ENCODE measurements around the gene SNX25. TPM values are rescaled to one million over a fixed set of nuclear protein-coding genes. Genes with fewer than 3 reads are reported as not detected.
"Not testable (repeated sequence)": the region's sequence is repeated elsewhere in the genome, so short reads cannot be mapped to it uniquely, and the experiment has no call there.

SNX25 gene
- total RNA-seq, 4 donors from 2014 or later, result 11.3 to 17.3 (median 13.4) TPM

- no peak for DNase-seq
- in situ Hi-C loops (cut with MboI; ENCODE audit: low sequenced_read_pairs in 4 of 4) (no loop called here), intact Hi-C loops (cut with DNase I; ENCODE audit: low total_unique reads) (no loop called here)
- no peak for ATAC-seq
- Histone ChIP-seq H3K27me3 (no peaks in the 10 kb centered on the region), H3K4me1 (no peaks in the 10 kb centered on the region), H3K9me3 (no peaks in the 10 kb centered on the region), H3K36me3 (peaks cover 0 to 4% of the 10 kb centered on the region in 2 donors), H3K4me3 (no peak overlapping the region), H3K27ac (no peak overlapping the region)
- no peak for TF ChIP-seq CTCF (IDR thresholded peaks at IDR 0.05 in 4 of 5, conservative IDR thresholded peaks at IDR 0.05 in 1 of 5)
- no peak for TF ChIP-seq POLR2A (IDR thresholded peaks at IDR 0.05)
These were observed 114.2 kb downstream of the SNX25 start for GRCh38 chr4:185323606-185324005.

- ATAC-seq; H3K4me3 ChIP-seq; H3K9me3 ChIP-seq; H3K27ac ChIP-seq; H3K36me3 ChIP-seq; H3K27me3 ChIP-seq; intact Hi-C loops (cut with DNase I; ENCODE audit: low total_unique reads); in situ Hi-C loops (cut with MboI; ENCODE audit: low sequenced_read_pairs in 4 of 4); DNase-seq; H3K4me1 ChIP-seq: not testable (repeated sequence)
These were observed 115.0 kb downstream of the SNX25 start for GRCh38 chr4:185324361-185324760.

GRCh38 chr4:185325721-185326120 is 116.3 kb downstream of the SNX25 start:
- in situ Hi-C loops (cut with MboI; ENCODE audit: low sequenced_read_pairs in 4 of 4); H3K4me3 ChIP-seq; H3K4me1 ChIP-seq; H3K27me3 ChIP-seq; H3K36me3 ChIP-seq; ATAC-seq; H3K27ac ChIP-seq; DNase-seq; intact Hi-C loops (cut with DNase I; ENCODE audit: low total_unique reads); H3K9me3 ChIP-seq: not testable (repeated sequence)

GRCh38 chr4:185328586-185328985 is 119.2 kb downstream of the SNX25 start:
- no peak for DNase-seq
- Histone ChIP-seq H3K27me3 (no peaks in the 10 kb centered on the region), H3K27ac (no peak overlapping the region), H3K4me1 (no peaks in the 10 kb centered on the region), H3K36me3 (no peaks in the 10 kb centered on the region), H3K9me3 (no peaks in the 10 kb centered on the region), H3K4me3 (no peak overlapping the region)
- no peak for ATAC-seq
- in situ Hi-C loops (cut with MboI; ENCODE audit: low sequenced_read_pairs in 4 of 4) (no loop called here), intact Hi-C loops (cut with DNase I; ENCODE audit: low total_unique reads) (no loop called here)
- no peak for TF ChIP-seq POLR2A (IDR thresholded peaks at IDR 0.05)
- TF ChIP-seq CTCF (IDR thresholded peaks at IDR 0.05 in 4 of 5, conservative IDR thresholded peaks at IDR 0.05 in 1 of 5), result no peak

- ATAC-seq; H3K36me3 ChIP-seq; H3K4me3 ChIP-seq; H3K9me3 ChIP-seq; H3K27ac ChIP-seq; DNase-seq; H3K4me1 ChIP-seq; in situ Hi-C loops (cut with MboI; ENCODE audit: low sequenced_read_pairs in 4 of 4); intact Hi-C loops (cut with DNase I; ENCODE audit: low total_unique reads); H3K27me3 ChIP-seq: not testable (repeated sequence)
These were observed 120.6 kb downstream of the SNX25 start for GRCh38 chr4:185329879-185330510.

GRCh38 chr4:185332575-185333464 is 123.4 kb downstream of the SNX25 start:
- H3K27ac ChIP-seq, result no peak overlapping the region
- H3K27me3 ChIP-seq, result no peaks in the 10 kb centered on the region
- DNase-seq, result no peak
- H3K4me1 ChIP-seq, result no peaks in the 10 kb centered on the region
- no peaks in the 10 kb centered on the region for H3K9me3 ChIP-seq
- no peaks in the 10 kb centered on the region for H3K36me3 ChIP-seq
- intact Hi-C loops (cut with DNase I; ENCODE audit: low total_unique reads) (no loop called here), in situ Hi-C loops (cut with MboI; ENCODE audit: low sequenced_read_pairs in 4 of 4) (no loop called here)
- TF ChIP-seq CTCF (IDR thresholded peaks at IDR 0.05 in 4 of 5, conservative IDR thresholded peaks at IDR 0.05 in 1 of 5) (no peak), POLR2A (IDR thresholded peaks at IDR 0.05) (no peak)
- ATAC-seq, result no peak
- no peak overlapping the region for H3K4me3 ChIP-seq

All from gastrocnemius medialis (tissue), 4 donors.